DMS153 (cell line): Measurements from ENCODE around the gene LRTM2.
"Not testable (repeated sequence)": the region's sequence is repeated elsewhere in the genome, so short reads cannot be mapped to it uniquely, and the experiment has no call there.

Experiments
- DNase-seq: peaks from one replicate; lab custom pipeline; 2025; lab: John Stamatoyannopoulos, UW

LRTM2 gene

GRCh38 chr12:1811281-1811947 lies 9.0 kb upstream of the LRTM2 start:
- no peak for DNase-seq

DNA sequence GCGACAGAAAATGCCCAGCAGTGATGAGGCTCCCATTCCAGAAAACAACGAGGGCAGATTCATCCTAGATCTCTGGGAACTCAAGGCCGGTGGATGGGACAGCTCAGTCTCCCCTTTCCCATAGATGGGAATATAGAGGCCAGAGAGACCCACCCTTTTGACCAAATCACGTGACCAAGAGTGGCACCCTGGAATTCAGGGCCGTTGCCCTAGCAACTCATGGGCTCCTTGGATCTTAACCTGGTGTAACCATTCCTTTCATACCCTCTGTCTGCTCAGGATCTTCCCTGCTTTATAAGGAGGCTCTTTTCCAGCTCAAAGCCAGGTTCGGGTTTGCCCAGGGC lies 8.4 kb upstream of the LRTM2 start:
- DNase-seq: no peak

DNA sequence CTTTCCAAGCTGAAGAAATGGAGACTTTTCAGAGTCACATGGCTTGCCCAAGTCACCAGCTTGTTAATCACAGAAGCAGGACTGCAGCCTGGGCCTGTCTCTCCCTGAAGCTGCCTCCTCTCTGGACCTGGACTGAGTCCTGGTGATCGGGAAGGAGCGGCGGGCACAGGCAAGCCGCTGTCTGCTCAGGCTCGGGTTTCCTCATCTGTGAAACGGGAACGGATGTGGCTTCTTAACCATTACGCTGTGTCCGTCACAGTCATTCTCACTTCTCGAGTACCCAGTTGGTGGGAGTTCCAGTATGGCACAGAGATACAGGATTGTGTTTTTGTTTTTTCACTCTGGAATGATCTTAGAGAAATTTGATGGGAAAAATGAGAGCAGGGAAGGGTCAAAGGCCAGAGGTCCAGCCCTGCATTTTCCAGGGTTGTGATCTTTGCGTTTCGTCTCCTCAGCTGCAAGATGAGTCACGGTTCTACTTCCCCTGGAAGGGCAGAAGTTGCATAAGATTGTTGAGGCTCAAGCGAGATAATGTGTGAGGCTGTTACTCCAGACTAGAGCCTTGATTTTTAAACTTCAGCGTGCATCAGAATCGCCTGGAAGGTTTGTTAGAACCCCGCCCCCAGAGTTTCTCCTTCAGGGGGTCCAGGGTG lies 7.6 kb upstream of the LRTM2 start:
- no peak for DNase-seq

DNA sequence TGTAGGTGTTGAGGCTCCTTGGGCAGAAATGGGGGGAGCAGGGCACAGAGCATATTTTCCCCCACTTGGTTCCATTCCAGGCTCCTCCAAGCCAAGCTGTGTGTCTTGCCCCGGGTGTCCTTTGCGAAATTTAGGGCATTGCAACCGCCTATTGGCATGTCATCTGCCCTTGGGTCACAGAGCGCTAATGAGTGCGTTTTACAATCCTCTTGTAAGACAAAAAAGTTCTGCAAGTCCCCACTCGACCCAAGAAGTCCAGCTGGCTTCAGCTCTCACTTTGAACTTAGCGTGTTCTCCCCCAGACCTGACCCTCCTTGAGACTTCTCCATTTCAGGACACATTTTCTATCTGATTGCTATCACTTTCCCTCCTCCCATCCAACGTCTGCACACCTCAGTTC lies 6.1 kb upstream of the LRTM2 start:
- no peak for DNase-seq

GRCh38 chr12:1815108-1815507 lies 5.3 kb upstream of the LRTM2 start:
- DNase-seq: no peak

DNA sequence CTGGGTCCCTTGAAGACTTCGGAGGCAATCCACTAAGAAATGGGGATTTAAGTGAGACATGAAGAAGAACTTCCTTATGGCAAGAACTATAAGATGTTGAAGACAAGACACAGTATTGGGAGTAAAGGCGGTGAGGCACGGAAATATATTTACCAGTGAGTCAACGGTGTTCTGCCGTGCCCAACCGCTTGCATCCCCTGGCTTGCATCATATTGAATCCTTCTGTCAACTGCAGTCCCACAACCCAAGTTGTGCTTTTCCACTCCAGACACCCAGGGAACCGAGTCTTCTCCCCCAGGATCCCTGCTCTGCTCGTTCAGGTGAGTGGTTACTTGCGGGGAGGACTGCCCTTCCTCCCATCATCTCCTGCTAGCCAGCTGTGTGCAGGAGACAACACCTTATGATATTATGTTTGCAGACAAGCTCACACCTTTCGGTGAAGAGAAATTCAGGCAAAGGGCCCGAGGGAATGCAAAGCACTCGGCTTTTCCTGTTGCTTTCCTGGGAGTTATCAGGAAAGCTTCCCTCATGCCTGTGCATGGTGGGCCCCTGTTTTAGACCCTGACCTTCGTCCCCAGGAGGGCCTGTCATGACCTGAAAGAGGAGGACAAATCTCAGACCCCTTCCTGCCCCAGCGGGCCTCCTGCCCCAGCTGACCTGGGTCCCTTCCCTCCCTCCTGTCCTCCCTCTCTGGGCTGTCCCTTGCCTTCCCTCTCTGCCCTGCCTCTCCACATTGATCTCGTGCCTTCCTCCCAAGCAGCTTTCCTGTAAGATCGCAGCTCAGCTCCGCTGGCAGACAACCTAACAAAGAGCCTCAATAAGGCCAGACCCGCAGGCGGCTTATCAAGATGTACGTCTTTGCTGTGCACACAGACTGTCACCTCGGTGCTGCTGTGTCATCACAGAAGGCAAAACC lies 4.3 kb upstream of the LRTM2 start:
- DNase-seq: no peak

- no peak for DNase-seq
Observed at GRCh38 chr12:1816730-1817348, 3.5 kb upstream of the LRTM2 start.

- not testable (repeated sequence) for DNase-seq
Observed at GRCh38 chr12:1817928-1818327, 2.4 kb upstream of the LRTM2 start.

- DNase-seq: no peak
Observed at GRCh38 chr12:1819050-1819449, 1.3 kb upstream of the LRTM2 start.

DNA sequence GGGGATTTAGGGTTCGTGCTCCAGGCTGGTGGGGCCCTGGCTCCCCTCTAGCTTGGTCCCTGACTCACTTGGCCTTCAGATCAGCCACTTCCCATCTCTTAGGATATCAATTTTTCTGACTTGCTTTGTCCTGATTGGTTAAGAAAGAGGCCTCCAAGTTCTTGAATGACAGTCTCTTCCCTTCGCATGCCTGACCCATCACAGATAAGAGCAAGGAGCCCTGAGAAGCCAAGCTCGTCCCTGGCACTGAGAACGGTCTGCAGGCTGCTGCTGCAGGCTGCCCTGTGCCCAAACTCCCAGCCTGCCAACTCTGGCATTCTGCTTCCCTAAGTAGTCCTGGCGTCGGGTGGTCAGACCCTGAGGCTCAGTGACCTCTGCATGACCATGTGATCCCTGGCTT lies 794 bp upstream of the LRTM2 start:
- no peak for DNase-seq

DNA sequence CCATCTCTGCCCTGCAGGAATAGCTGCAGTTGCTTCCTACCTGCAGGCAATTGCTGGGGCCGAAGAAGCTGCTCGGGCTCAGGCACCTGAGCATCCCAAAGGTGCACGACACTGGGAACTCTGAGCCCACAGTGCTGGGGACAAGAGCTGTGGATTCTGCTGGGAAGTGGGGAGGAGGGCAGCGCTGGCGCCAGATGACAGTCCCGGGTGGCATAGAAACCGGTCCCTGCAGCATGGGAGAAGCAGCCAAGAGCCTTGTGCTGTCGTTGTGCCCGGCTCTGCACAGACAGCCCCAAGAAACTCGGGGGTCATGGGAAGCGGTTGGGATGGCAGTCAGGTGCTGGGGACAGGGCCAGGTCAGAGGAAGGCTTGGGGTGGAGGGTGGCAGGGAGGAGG lies 529 bp downstream of the LRTM2 start:
- DNase-seq: no peak

DNA sequence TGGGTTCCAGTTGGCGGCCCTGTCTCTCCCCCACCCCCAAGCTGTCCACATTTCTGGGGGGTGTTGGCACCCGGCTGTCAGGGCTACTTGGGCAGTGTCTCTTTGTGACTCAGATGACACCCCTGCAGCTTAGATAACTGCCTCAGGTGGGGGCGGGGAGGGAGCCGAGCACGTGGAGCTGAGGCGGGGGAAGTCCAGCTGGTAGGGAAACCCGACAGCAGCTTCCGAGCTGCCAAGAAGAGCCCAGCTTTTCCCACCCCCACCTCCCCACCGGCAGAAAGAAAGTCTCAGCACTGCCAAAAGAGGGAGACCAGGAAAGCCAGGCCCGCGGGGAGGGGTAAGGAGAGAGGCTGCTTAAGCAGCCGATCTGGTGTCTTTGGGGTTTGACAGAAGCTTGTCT lies 1.4 kb downstream of the LRTM2 start:
- DNase-seq: no peak

DNA sequence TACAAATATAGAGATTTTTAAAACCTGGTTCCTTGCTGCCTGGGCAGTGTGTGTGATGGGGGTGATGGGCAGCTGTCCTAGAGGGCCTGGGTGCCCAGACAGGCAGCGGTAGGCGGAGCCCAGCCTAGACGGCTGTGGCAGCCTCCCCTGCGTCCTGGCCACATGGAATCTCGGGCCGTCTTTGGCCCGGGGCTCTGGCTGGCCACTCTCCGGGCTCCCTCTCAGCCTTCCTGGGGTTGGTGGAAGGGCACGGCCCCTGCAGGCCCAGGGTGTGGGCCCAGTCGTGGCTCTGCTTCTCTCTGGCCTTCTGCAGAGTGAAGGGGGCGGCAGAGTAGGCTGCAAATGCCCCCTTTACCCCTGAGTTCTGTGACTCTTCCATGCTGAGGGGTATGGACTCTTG lies 2.3 kb downstream of the LRTM2 start:
- no peak for DNase-seq

GRCh38 chr12:1823237-1823636 lies 2.9 kb downstream of the LRTM2 start:
- DNase-seq: no peak

GRCh38 chr12:1825382-1826102 lies 5.2 kb downstream of the LRTM2 start:
- no peak for DNase-seq

DNA sequence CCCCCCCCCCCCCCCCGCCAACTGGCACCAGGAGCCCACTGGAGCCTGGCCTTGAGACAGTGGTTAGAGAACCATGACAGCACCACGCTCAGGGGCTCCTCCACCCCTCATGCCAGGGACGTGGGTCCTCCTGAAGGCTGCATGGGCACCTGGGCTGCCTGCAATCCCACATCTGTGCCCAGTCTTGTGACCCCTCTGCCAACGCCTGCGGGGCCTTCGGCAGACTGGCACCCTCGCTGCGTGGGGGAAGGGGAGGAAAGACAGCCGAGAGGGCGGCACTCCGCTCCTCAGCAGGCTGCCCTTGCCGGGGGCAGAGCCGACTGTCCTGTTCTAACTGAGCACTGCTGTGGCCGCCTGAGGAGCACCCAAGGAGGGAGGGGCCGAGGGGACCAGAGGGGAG lies 6.0 kb downstream of the LRTM2 start:
- DNase-seq: no peak

DNA sequence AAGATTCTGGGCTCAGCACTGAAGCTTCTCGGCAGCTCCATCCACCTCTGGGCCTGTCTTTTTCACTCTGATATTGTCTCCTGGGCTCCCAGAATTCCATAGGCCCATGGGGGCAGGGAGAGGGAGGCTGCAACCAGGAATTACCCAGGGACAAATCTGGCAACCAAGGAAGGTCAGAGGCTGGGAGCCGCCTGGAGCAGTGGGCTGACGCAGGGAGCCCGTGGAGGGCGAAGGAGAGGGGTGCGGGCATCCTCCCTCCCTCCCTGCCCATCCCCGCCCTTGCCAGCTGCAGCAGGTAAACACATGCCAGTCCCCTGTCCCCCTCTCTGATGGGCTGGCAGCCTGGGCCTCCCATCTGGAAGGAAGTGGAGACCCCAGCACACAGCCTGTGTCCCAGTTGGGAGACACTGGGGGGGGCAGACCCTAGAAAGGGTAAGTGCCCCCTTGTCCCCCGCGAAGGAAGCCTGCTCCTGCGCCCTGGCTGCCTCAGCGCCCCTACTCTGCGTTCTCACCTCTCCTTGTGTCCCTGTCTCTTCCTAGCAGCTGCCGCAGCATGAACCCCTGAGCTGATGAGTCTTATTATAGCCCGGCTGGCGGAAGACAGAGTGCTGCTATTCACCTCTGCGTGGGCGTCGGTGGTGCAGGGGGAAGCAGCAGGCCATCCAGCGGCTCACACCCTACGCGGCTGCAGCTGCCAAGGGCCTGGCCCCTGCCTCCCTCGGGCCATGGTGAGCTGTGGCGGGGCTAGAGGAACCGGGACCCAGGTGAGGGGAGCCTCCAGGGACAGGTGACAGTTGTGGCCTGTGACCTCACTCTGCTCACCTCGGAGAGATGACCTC lies 6.7 kb downstream of the LRTM2 start:
- DNase-seq: no peak

GRCh38 chr12:1827826-1828805 lies 7.8 kb downstream of the LRTM2 start:
- no peak for DNase-seq

DNA sequence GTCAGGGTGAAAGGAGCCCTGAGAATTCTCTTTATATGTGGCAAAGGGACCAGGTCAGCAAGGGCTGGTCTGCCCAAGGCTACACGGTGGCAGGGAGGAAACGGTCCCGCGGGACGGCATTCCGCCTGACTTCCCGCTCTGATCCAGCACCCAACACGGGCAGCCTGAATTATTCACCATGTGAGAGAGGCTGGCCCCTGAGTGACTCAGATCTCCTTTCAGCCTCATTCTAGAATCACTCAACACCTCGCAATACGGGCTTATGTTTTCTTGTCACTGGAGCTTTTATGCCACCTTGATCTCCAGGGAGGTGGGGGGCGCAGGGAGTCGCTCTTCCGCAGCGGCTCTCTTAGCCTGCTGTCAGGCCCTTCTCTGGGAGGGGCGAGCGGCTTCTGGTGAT lies 8.5 kb downstream of the LRTM2 start:
- no peak for DNase-seq
